Naive thymus-derived CD4-positive, alpha-beta T cell (primary cell): ENCODE measurements around the gene PDK2. TPM values are rescaled to one million over a fixed set of nuclear protein-coding genes. Genes with fewer than 3 reads are reported as not detected.

Source experiments
- ATAC-seq: fragments of 150-1000 bp; cut with Tn5 transposase; 2 replicates; pipeline ENCODE4 v1.10.0; 2021; ENCODE audit warnings: mild to moderate bottlenecking, moderate library complexity
- CTCF ChIA-PET: fragments of 350-600 bp; sonication (Branson Sonifier 250); formaldehyde crosslinking; loops from one replicate; lab custom pipeline; 2021; ENCODE audit warnings: antibody characterized with exemption; lab: Charles Lee
- POLR2A ChIA-PET: fragments of 350-600 bp; sonication (Branson Sonifier 250); formaldehyde crosslinking; loops from one replicate; lab custom pipeline; 2021; ENCODE audit warnings: antibody characterized with exemption, inconsistent platforms; lab: Charles Lee
- DNase-seq, 9 donors: peaks; one replicate each; pipeline versions ENCODE4 v3.0.0 to v3.0.0-alpha.2; 2020 to 2022; ENCODE audit warnings: mixed read lengths in 1 of 9
- H3K27ac ChIP-seq: one replicate; pipeline ENCODE4 v1.7.0; 2013; ENCODE audit warnings: mild to moderate bottlenecking, low read depth, low read length, moderate library complexity
- H3K27me3 ChIP-seq, 2 donors: one replicate each; pipeline ENCODE4 v1.7.0; 2013; ENCODE audit warnings: low read length in 2 of 2, mild to moderate bottlenecking in 2 of 2, moderate library complexity in 2 of 2; ENCODE audit not compliant: control insufficient read depth in 2 of 2, insufficient read depth in 2 of 2
- H3K36me3 ChIP-seq, 3 experiments: 1 replicate in 2 of 3; 2 replicates in 1 of 3; pipeline ENCODE4 v1.7.0; 2013; ENCODE audit warnings: low read length in 3 of 3, mild to moderate bottlenecking in 3 of 3, moderate library complexity in 1 of 3; ENCODE audit not compliant: insufficient read depth in 3 of 3, control insufficient read depth in 2 of 3
- H3K4me1 ChIP-seq, 2 donors: one replicate each; pipeline ENCODE4 v1.7.0; 2013; ENCODE audit warnings: low read length in 2 of 2, mild to moderate bottlenecking in 2 of 2, moderate library complexity in 1 of 2; ENCODE audit not compliant: control insufficient read depth in 2 of 2, insufficient read depth in 2 of 2
- H3K4me3 ChIP-seq: 2 replicates; pipeline ENCODE4 v1.7.0; 2013; ENCODE audit warnings: mild to moderate bottlenecking, low read length
- H3K9me3 ChIP-seq, 3 experiments: 1 replicate in 2 of 3; 2 replicates in 1 of 3; pipeline ENCODE4 v1.7.0; 2013; ENCODE audit warnings: low read length in 3 of 3; ENCODE audit not compliant: control insufficient read depth in 2 of 3
- H3K27ac Mint-ChIP-seq, 9 donors: one replicate each; pipeline ENCODE4 v1.8.0; 2020 to 2022; ENCODE audit warnings: mixed read lengths in 9 of 9, mild to moderate bottlenecking in 8 of 9, moderate library complexity in 5 of 9, inconsistent platforms in 2 of 9
- H3K27me3 Mint-ChIP-seq, 5 donors: one replicate each; pipeline ENCODE4 v1.8.0; 2021 to 2022; ENCODE audit warnings: mixed read lengths in 5 of 5, mild to moderate bottlenecking in 1 of 5
- H3K36me3 Mint-ChIP-seq, 5 donors: one replicate each; pipeline ENCODE4 v1.8.0; 2020 to 2022; ENCODE audit warnings: mixed read lengths in 5 of 5, mild to moderate bottlenecking in 3 of 5, inconsistent platforms in 1 of 5
- H3K4me1 Mint-ChIP-seq, 7 donors: one replicate each; pipeline ENCODE4 v1.8.0; 2020 to 2022; ENCODE audit warnings: mixed read lengths in 7 of 7, mild to moderate bottlenecking in 3 of 7, inconsistent platforms in 1 of 7
- H3K4me3 Mint-ChIP-seq, 10 donors: one replicate each; pipeline ENCODE4 v1.8.0; 2020 to 2022; ENCODE audit warnings: mild to moderate bottlenecking in 10 of 10, mixed read lengths in 10 of 10, moderate library complexity in 6 of 10, inconsistent platforms in 2 of 10
- H3K9me3 Mint-ChIP-seq, 11 donors: one replicate each; pipeline ENCODE4 v1.8.0; 2020 to 2022; ENCODE audit warnings: mixed read lengths in 11 of 11, mild to moderate bottlenecking in 4 of 11, inconsistent platforms in 1 of 11, moderate library complexity in 1 of 11
- intact Hi-C, 2 donors: fragments of 100-400 bp; cut with micrococcal nuclease; formaldehyde crosslinking; loops; one replicate each; pipeline ENCODE4 v1.15.1; 2023
- polyA plus RNA-seq, 2 donors: library from polyadenylated mRNA; unstranded; fragments of 300-500 nt; fragmentation: Illumina TruSeq; gene quantifications; one replicate each; pipeline ENCODE4 v1.2.3, GENCODE V29; 2021
- total RNA-seq, 6 experiments: library from RNA in 5 of 6; stranded (reverse) in 5 of 6; gene quantifications; 1 replicate in 5 of 6; 2 replicates in 1 of 6; pipeline ENCODE4 v1.2.3 and lab custom pipeline; 2021 to 2026

Gene PDK2
- total and polyA plus RNA-seq, 7 experiments from 2014 or later = 16.7 to 50.4 (median 37.2) TPM

DNA sequence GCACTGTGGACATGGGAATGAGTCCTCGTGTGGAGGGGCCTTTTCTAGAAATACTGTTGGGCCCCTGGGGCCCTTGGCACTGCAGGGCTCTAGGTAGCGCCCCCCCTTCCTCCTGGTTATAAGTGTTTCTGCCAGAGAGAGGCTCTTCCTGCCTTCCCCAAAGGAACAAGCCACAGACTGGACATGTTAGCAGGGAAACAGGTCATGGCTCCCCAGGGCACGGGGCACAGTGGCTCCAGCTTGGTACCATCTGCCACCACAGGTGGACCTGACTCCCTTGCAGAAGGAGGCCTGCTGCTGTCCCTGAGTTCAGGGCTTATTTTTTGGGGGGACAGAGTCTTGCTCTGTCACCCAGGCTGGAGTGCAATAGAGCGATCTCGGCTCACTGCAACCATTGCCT, 8.8 kb downstream of the PDK2 start:
- ChIA-PET CTCF (interaction anchor here (1.0 kb wide), 1 partner anchor 10 kb away, joined by 3 read pairs; no protein-coding TSS in a partner anchor), POLR2A (no interaction called here)
- Histone ChIP-seq H3K27me3 (no peaks in the 10 kb centered on the region), H3K36me3 (peaks cover 0 to 90% (median 0%) of the 10 kb centered on the region in 3 experiments), H3K4me3 (no peak overlapping the region), H3K9me3 (no peaks in the 10 kb centered on the region), H3K4me1 (no peaks in the 10 kb centered on the region), H3K27ac (no peak overlapping the region)
- intact Hi-C loops = no loop called here
- no peak overlapping the region for H3K4me3 Mint-ChIP-seq
- H3K9me3 Mint-ChIP-seq = no peaks in the 10 kb centered on the region
- DNase-seq = no peak
- H3K36me3 Mint-ChIP-seq = peaks cover 0 to 28% (median 3%) of the 10 kb centered on the region in 5 donors
- no peak for ATAC-seq
- no peak overlapping the region for H3K27ac Mint-ChIP-seq
- no peaks in the 10 kb centered on the region for H3K27me3 Mint-ChIP-seq
- H3K4me1 Mint-ChIP-seq = peaks cover 0 to 14% (median 11%) of the 10 kb centered on the region in 7 donors

DNA sequence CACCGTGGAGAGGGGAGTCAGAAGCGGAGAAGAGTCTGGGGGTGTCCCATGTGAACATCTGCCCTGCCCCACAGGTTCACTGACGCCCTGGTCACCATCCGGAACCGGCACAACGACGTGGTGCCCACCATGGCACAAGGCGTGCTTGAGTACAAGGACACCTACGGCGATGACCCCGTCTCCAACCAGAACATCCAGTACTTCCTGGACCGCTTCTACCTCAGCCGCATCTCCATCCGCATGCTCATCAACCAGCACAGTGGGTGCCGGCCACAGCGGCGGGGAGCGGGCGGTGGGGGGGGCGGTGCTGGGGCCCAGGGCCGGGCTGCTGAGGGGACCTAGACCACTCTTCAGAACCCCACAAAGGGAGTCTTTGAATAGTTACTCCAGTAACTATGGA, 10.7 kb downstream of the PDK2 start:
- H3K36me3 Mint-ChIP-seq = peaks cover 2 to 21% (median 3%) of the 10 kb centered on the region in 5 donors
- H3K4me1 Mint-ChIP-seq = peaks cover 0 to 2% (median under 1%) of the 10 kb centered on the region in 7 donors
- intact Hi-C loops = no loop called here
- Histone ChIP-seq H3K9me3 (no peaks in the 10 kb centered on the region), H3K27me3 (no peaks in the 10 kb centered on the region), H3K27ac (no peak overlapping the region), H3K4me3 (no peak overlapping the region), H3K36me3 (peaks cover 0 to 93% (median 0%) of the 10 kb centered on the region in 3 experiments), H3K4me1 (no peaks in the 10 kb centered on the region)
- no peaks in the 10 kb centered on the region for H3K27me3 Mint-ChIP-seq
- DNase-seq = no peak
- ChIA-PET CTCF (no interaction called here), POLR2A (no interaction called here)
- no peak overlapping the region for H3K27ac Mint-ChIP-seq
- no peak overlapping the region for H3K4me3 Mint-ChIP-seq
- ATAC-seq = no peak
- no peaks in the 10 kb centered on the region for H3K9me3 Mint-ChIP-seq

DNA sequence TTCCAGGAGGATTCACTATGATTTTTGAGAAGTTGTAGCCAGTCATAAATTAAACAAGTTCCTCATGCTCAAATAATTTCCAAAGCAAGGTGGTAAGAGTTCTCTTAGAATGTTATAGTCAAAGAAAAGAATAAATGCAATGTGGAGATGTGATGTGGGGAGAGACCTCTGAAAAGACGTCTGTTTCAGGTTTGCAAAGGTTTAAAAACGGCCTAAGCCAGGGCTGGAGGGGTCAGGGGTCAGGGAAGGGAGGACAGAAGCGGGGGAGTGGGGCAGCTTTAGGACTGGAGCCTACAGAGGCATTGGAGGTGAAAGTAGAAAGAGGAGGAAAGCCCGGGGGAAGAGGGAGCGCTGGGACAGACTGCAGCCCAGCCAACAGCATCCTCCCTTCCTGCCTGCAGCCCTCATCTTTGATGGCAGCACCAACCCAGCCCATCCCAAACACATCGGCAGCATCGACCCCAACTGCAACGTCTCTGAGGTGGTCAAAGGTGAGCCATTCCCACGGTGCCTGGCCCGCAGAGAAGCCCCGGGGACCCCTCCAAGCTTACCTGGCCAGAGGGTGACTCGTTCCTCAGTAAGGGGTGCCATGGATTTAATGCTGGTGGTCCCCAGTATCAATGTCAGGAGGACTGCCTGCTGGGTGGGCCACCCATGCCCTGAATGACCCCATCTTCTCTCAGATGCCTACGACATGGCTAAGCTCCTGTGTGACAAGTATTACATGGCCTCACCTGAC, 11.4 kb downstream of the PDK2 start:
- no peaks in the 10 kb centered on the region for H3K4me1 ChIP-seq
- no peak for ATAC-seq
- H3K36me3 ChIP-seq = peaks cover 0 to 89% (median 0%) of the 10 kb centered on the region in 3 experiments
- intact Hi-C loops = no loop called here
- no peak for DNase-seq
- Mint-ChIP-seq H3K4me1 (peaks cover 0 to 2% (median 0%) of the 10 kb centered on the region in 7 donors), H3K27me3 (no peaks in the 10 kb centered on the region), H3K36me3 (peaks cover 2 to 20% (median 3%) of the 10 kb centered on the region in 5 donors), H3K4me3 (no peak overlapping the region), H3K27ac (peak overlapping the region in 2 of 9 donors; percentile 25 to 28), H3K9me3 (no peaks in the 10 kb centered on the region)
- POLR2A ChIA-PET = no interaction called here
- H3K27ac ChIP-seq = no peak overlapping the region
- H3K27me3 ChIP-seq = no peaks in the 10 kb centered on the region
- CTCF ChIA-PET = no interaction called here
- H3K4me3 ChIP-seq = no peak overlapping the region
- no peaks in the 10 kb centered on the region for H3K9me3 ChIP-seq

DNA sequence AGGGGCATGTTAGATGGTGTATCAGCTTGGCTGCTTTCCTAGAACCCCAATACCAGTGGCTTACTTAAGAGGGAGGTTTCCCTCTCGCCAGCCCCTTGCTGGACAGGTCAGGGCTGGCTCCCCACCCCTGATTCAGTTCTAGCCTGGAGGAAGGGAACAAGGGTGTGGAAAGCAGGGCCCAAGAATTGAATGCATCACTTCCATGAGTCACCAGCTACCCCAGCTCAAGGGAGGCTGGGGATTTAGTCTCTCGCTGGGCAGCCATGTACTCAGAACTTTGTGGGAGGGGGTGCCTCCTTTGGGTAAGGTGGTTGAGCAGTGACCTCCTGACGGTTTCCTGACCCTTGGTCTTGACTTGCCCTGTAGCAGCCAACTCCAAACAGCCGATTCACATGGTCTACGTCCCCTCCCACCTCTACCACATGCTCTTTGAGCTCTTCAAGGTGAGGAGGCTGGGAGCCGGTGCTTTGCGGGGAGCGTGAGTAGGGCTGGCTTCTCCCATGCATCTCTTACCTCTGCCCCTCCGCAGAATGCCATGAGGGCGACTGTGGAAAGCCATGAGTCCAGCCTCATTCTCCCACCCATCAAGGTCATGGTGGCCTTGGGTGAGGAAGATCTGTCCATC, 12.8 kb downstream of the PDK2 start:
- no peak overlapping the region for H3K4me3 ChIP-seq
- H3K9me3 ChIP-seq = no peaks in the 10 kb centered on the region
- peaks cover 2 to 20% (median 3%) of the 10 kb centered on the region in 5 donors for H3K36me3 Mint-ChIP-seq
- peak overlapping the region in 2 of 9 donors; percentile 12 to 19 for H3K27ac Mint-ChIP-seq
- CTCF ChIA-PET = interaction anchor here (1.7 kb wide), 1 partner anchor 14 kb away, joined by 4 read pairs; no protein-coding TSS in a partner anchor
- H3K4me3 Mint-ChIP-seq = no peak overlapping the region
- intact Hi-C loops = no loop called here
- H3K27me3 ChIP-seq = no peaks in the 10 kb centered on the region
- no peak overlapping the region for H3K27ac ChIP-seq
- ATAC-seq (no peak), DNase-seq (no peak)
- H3K4me1 Mint-ChIP-seq = peaks cover 0 to 2% (median 0%) of the 10 kb centered on the region in 7 donors
- H3K27me3 Mint-ChIP-seq = no peaks in the 10 kb centered on the region
- H3K9me3 Mint-ChIP-seq = no peaks in the 10 kb centered on the region
- peaks cover 0 to 76% (median 0%) of the 10 kb centered on the region in 3 experiments for H3K36me3 ChIP-seq
- POLR2A ChIA-PET = interaction anchor here (0.8 kb wide), 1 partner anchor 12 kb away, joined by 4 read pairs; no protein-coding TSS in a partner anchor
- H3K4me1 ChIP-seq = no peaks in the 10 kb centered on the region

DNA sequence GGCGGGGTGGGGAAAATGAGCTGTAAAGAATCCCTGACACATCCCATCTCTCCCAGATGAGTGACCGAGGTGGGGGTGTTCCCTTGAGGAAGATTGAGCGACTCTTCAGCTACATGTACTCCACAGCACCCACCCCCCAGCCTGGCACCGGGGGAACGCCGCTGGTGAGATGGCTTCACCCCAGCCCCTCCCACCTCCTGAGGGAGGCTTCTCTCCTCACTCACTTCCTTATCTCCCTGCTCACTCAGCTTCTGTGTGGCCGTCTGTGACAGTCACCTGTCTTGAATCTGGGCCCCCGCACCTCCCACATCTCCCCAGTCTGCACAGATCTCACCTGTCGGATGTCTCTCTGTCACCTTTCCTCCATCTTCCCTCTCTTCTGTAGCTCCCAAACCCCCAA, 13.4 kb downstream of the PDK2 start:
- ChIA-PET CTCF (interaction anchor here (1.7 kb wide), 1 partner anchor 14 kb away, joined by 4 read pairs; no protein-coding TSS in a partner anchor), POLR2A (interaction anchor here (0.6 kb wide), 1 partner anchor 67 kb away, joined by 3 read pairs; no protein-coding TSS in a partner anchor)
- Histone ChIP-seq H3K36me3 (peaks cover 0 to 69% (median 0%) of the 10 kb centered on the region in 3 experiments), H3K4me1 (no peaks in the 10 kb centered on the region), H3K27me3 (no peaks in the 10 kb centered on the region), H3K9me3 (no peaks in the 10 kb centered on the region), H3K4me3 (no peak overlapping the region), H3K27ac (no peak overlapping the region)
- intact Hi-C loops = no loop called here
- Mint-ChIP-seq H3K27me3 (no peaks in the 10 kb centered on the region), H3K36me3 (peaks cover 2 to 20% (median 3%) of the 10 kb centered on the region in 5 donors), H3K4me1 (peaks cover 0 to 2% (median 0%) of the 10 kb centered on the region in 7 donors), H3K27ac (peak overlapping the region in 2 of 9 donors; percentile 71 to 81), H3K9me3 (no peaks in the 10 kb centered on the region), H3K4me3 (no peak overlapping the region)
- no peak for DNase-seq
- no peak for ATAC-seq

DNA sequence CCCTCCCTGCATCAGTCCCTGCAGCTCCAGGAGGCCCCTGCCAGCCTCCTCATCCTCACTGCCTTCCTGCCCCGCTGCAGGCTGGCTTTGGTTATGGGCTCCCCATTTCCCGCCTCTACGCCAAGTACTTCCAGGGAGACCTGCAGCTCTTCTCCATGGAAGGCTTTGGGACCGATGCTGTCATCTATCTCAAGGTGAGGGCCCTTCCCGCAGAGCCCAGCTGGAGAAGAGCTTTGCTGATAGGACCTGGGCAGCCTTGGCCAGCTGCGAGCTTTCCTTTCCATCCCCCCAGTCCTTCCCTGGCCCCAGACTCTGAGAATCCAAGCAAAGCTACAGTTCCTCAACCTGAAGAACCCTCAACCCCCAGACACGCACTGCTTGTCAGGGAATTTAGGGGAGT, 14.1 kb downstream of the PDK2 start:
- Mint-ChIP-seq H3K27me3 (no peaks in the 10 kb centered on the region), H3K9me3 (no peaks in the 10 kb centered on the region), H3K36me3 (peaks cover 2 to 20% (median 3%) of the 10 kb centered on the region in 5 donors), H3K4me3 (no peak overlapping the region), H3K4me1 (peaks cover 0 to 2% (median 0%) of the 10 kb centered on the region in 7 donors), H3K27ac (no peak overlapping the region)
- H3K27me3 ChIP-seq = no peaks in the 10 kb centered on the region
- POLR2A ChIA-PET = interaction anchor here (0.6 kb wide), 2 partner anchors 15 to 67 kb away, joined by 3 read pairs; no protein-coding TSS in a partner anchor
- CTCF ChIA-PET = interaction anchor here (0.6 to 1.7 kb wide), 2 partner anchors 13 to 15 kb away, joined by 3 to 4 read pairs; no protein-coding TSS in a partner anchor
- H3K4me1 ChIP-seq = no peaks in the 10 kb centered on the region
- intact Hi-C loops = no loop called here
- H3K9me3 ChIP-seq = no peaks in the 10 kb centered on the region
- H3K4me3 ChIP-seq = no peak overlapping the region
- ATAC-seq (no peak), DNase-seq (no peak)
- no peak overlapping the region for H3K27ac ChIP-seq
- H3K36me3 ChIP-seq = peaks cover 0 to 63% (median 0%) of the 10 kb centered on the region in 3 experiments
